ENCODE measurements around the gene ENC1.

ENC1 gene

GRCh38 chr5:74630453-74631066 is 10.0 kb downstream of the ENC1 start:
- FAIRE-seq, result no peak

- no peak for FAIRE-seq
Observed at GRCh38 chr5:74629326-74629725, 11.2 kb downstream of the ENC1 start.

- no peak for FAIRE-seq
Observed at GRCh38 chr5:74628359-74628758, 12.2 kb downstream of the ENC1 start.

GRCh38 chr5:74627646-74628279 is 12.8 kb downstream of the ENC1 start:
- no peak for FAIRE-seq

GRCh38 chr5:74626386-74627222 is 13.9 kb downstream of the ENC1 start:
- FAIRE-seq, result no peak

- FAIRE-seq, result no peak
Observed at GRCh38 chr5:74625742-74626241, 14.7 kb downstream of the ENC1 start.

- FAIRE-seq, result no peak
Observed at GRCh38 chr5:74624931-74625505, 15.5 kb downstream of the ENC1 start.

GRCh38 chr5:74624501-74624900 is 16.0 kb downstream of the ENC1 start:
- FAIRE-seq, result no peak

GRCh38 chr5:74623748-74624408 is 16.6 kb downstream of the ENC1 start:
- FAIRE-seq, result no peak

GRCh38 chr5:74623006-74623611 is 17.4 kb downstream of the ENC1 start:
- no peak for FAIRE-seq

- FAIRE-seq, result no peak
Observed at GRCh38 chr5:74622122-74622521, 18.4 kb downstream of the ENC1 start.

GRCh38 chr5:74621492-74621891 is 19.0 kb downstream of the ENC1 start:
- no peak for FAIRE-seq

GRCh38 chr5:74619308-74619707 is 21.2 kb downstream of the ENC1 start:
- FAIRE-seq, result no peak

- no peak for FAIRE-seq
Observed at GRCh38 chr5:74618106-74618505, 22.4 kb downstream of the ENC1 start.

GRCh38 chr5:74617202-74617601 is 23.3 kb downstream of the ENC1 start:
- FAIRE-seq, result no peak

GRCh38 chr5:74616236-74617146 is 24.0 kb downstream of the ENC1 start:
- FAIRE-seq, result no peak

- peak; percentile 37 for FAIRE-seq
Observed at GRCh38 chr5:74613283-74613682, 27.2 kb downstream of the ENC1 start.

GRCh38 chr5:74612045-74612444 is 28.5 kb downstream of the ENC1 start:
- FAIRE-seq, result no peak

- no peak for FAIRE-seq
Observed at GRCh38 chr5:74608736-74609601, 31.6 kb downstream of the ENC1 start.

GRCh38 chr5:74605759-74606158 is 34.8 kb downstream of the ENC1 start:
- no peak for FAIRE-seq

Data from endometrium (tissue), 2 donors.